Lower leg skin (tissue), 4 donors: Measurements from ENCODE around the gene DUSP9. TPM values are rescaled to one million over a fixed set of nuclear protein-coding genes. Genes with fewer than 3 reads are reported as not detected.
"Not testable (repeated sequence)": the region's sequence is repeated elsewhere in the genome, so short reads cannot be mapped to it uniquely, and the experiment has no call there.

Experiments
- DNase-seq, 2 donors: peaks; one replicate each; pipeline ENCODE4 v3.0.0-alpha.2; 2019; ENCODE audit warnings: low spot score in 2 of 2
- H3K4me3 ChIP-seq: fragments of 200-600 bp; sonication (generic); 2 replicates; pipeline ENCODE4 v1.5.1; 2017; ENCODE audit warnings: mild to moderate bottlenecking, low read depth; ENCODE audit not compliant: poor library complexity, severe bottlenecking
- CTCF ChIP-seq, 3 donors: fragments of 450-650 bp; IDR thresholded peaks; one replicate each; pipeline ENCODE4 v1.5.1; 2016; ENCODE audit warnings: antibody characterized with exemption in 3 of 3, mild to moderate bottlenecking in 3 of 3, moderate library complexity in 2 of 3
- POLR2A ChIP-seq, 2 donors: fragments of 450-650 bp; IDR thresholded peaks; one replicate each; pipeline ENCODE4 v1.6.1; 2016 to 2017; ENCODE audit warnings: antibody characterized with exemption in 2 of 2, mild to moderate bottlenecking in 1 of 2, moderate library complexity in 1 of 2
- WGBS, 2 donors: methylation state at CpG; one replicate each; pipeline ENCODE4 v1.1.5; 2018; 5-methylcytosine and 5-hydroxymethylcytosine counted together
- intact Hi-C: fragments of 100-400 bp; cut with DNase I; formaldehyde crosslinking; loops from one replicate; pipeline ENCODE4 v1.15.0; 2023; ENCODE audit warnings: low total_unique reads
- total RNA-seq, 4 donors: library from RNA; depleted of rRNA; stranded (reverse); fragments of >200 nt; gene quantifications; one replicate each; pipeline ENCODE4 v1.1.0, GENCODE V29; 2016

The DUSP9 gene
- total RNA-seq, 4 donors from 2014 or later, result 0.13 to 0.20 TPM; not detected in 2

GRCh38 chrX:153697924-153698865 is 51.2 kb downstream of the DUSP9 start:
- no peak overlapping the region for H3K4me3 ChIP-seq
- 76 to 77% methylated on average over 12 to 15 of the region's 16 CpGs for WGBS, 2 donors
- TF ChIP-seq POLR2A (IDR thresholded peaks at IDR 0.05) (no peak), CTCF (IDR thresholded peaks at IDR 0.05) (no peak)
- intact Hi-C loops, result no loop called here
- DNase-seq, result no peak

- 73 to 82% methylated on average over 10 to 16 of the region's 16 CpGs for WGBS, 2 donors
- DNase-seq, H3K4me3 ChIP-seq, intact Hi-C loops: not testable (repeated sequence)
Measured at GRCh38 chrX:153699210-153699783, 52.3 kb downstream of the DUSP9 start.

GRCh38 chrX:153699784-153700371 is 52.9 kb downstream of the DUSP9 start:
- intact Hi-C loops, DNase-seq, H3K4me3 ChIP-seq: not testable (repeated sequence)
- 66% methylated on average over 13 of the region's 18 CpGs; no CpG with 5 or more reads in 1 of the 2 donors for WGBS, 2 donors

GRCh38 chrX:153700376-153700945 is 53.5 kb downstream of the DUSP9 start:
- DNase-seq, result no peak
- WGBS, 2 donors, result 34 to 57% methylated on average over 14 of the region's 15 CpGs
- intact Hi-C loops, result no loop called here
- TF ChIP-seq CTCF (IDR thresholded peaks at IDR 0.05) (no peak), POLR2A (IDR thresholded peaks at IDR 0.05) (no peak)
- H3K4me3 ChIP-seq, result no peak overlapping the region

Other genes with a start within 250 kb of the DUSP9 start
- gene PNMA6E, start 245.9 kb upstream of the DUSP9 start, total RNA-seq, result under 1 TPM in 2 of 4 donors, not detected in 2; 0.13 to 0.20 TPM
- under 1 TPM in 3 of 4 donors, not detected in 1; 0.08 to 0.68 (median 0.20) TPM for gene ZFP92, start 235.7 kb upstream of the DUSP9 start, total RNA-seq
- gene TREX2, start 201.1 kb upstream of the DUSP9 start, total RNA-seq, result 100 to 1,000 TPM in 2 of 4 donors, 10 to 100 TPM in 2; 76.4 to 129 (median 112) TPM
- 10 to 100 TPM in 3 of 4 donors, 1 to 10 TPM in 1; 2.7 to 24.2 (median 13.6) TPM for gene HAUS7, start 176.6 kb upstream of the DUSP9 start, total RNA-seq
- 10 to 100 TPM; 18.1 to 34.2 (median 22.8) TPM for gene BGN, start 152.2 kb upstream of the DUSP9 start, total RNA-seq
- under 1 TPM in 1 of 4 donors, not detected in 3; 0.07 TPM for gene ATP2B3, start 129.6 kb upstream of the DUSP9 start, total RNA-seq
- 10 to 100 TPM; 20.7 to 35.7 (median 28.5) TPM for gene CCNQ, start 48.1 kb upstream of the DUSP9 start, total RNA-seq
- 1 to 10 TPM in 3 of 4 donors, under 1 TPM in 1; 0.76 to 6.7 (median 2.1) TPM for gene PNCK, start 26.6 kb downstream of the DUSP9 start, total RNA-seq
- 10 to 100 TPM; 26.5 to 43.5 (median 34.5) TPM for gene SLC6A8, start 40.7 kb downstream of the DUSP9 start, total RNA-seq
- 100 to 1,000 TPM; 139 to 210 (median 169) TPM for gene BCAP31, start 77.2 kb downstream of the DUSP9 start, total RNA-seq
- 1 to 10 TPM; 5.0 to 9.3 (median 7.4) TPM for gene ABCD1, start 77.7 kb downstream of the DUSP9 start, total RNA-seq
- gene PLXNB3, start 117.0 kb downstream of the DUSP9 start, total RNA-seq, result 10 to 100 TPM; 10.9 to 21.9 (median 12.3) TPM
- gene SRPK3, start 133.8 kb downstream of the DUSP9 start, total RNA-seq, result under 1 TPM in 3 of 4 donors, not detected in 1; 0.30 to 0.79 (median 0.36) TPM
- 10 to 100 TPM; 66.2 to 94.8 (median 76.1) TPM for gene IDH3G, start 147.2 kb downstream of the DUSP9 start, total RNA-seq
- gene SSR4, start 147.5 kb downstream of the DUSP9 start, total RNA-seq, result 100 to 1,000 TPM in 3 of 4 donors, 10 to 100 TPM in 1; 90.2 to 169 (median 156) TPM
- 1 to 10 TPM; 2.2 to 6.4 (median 4.6) TPM for gene PDZD4, start 183.3 kb downstream of the DUSP9 start, total RNA-seq
- 10 to 100 TPM in 2 of 4 donors, 1 to 10 TPM in 2; 3.0 to 12.9 (median 8.4) TPM for gene L1CAM, start 239.0 kb downstream of the DUSP9 start, total RNA-seq